ENCODE data around the gene MACROD2. TPM values are rescaled to one million over a fixed set of nuclear protein-coding genes. Genes with fewer than 3 reads are reported as not detected.
"Not testable (repeated sequence)": the region's sequence is repeated elsewhere in the genome, so short reads cannot be mapped to it uniquely, and the experiment has no call there.

Gene MACROD2
- total RNA-seq, 1 donor from 2014 or later: 6.7 TPM

- Mint-ChIP-seq H3K36me3 (no peaks in the 10 kb centered on the region), H3K4me3 (no peak overlapping the region), H3K27ac (no peak overlapping the region), H3K27me3 (no peaks in the 10 kb centered on the region), H3K4me1 (ENCODE audit: unreplicated experiment) (peaks cover 4% of the 10 kb centered on the region), H3K9me3 (peaks cover 3% of the 10 kb centered on the region)
- no peak for TF ChIP-seq CTCF (conservative IDR thresholded peaks at IDR 0.05)
- no peak for DNase-seq (ENCODE audit: extremely low spot score, unreplicated experiment)
These were observed 214.8 kb downstream of the MACROD2 start for GRCh38 chr20:14210146-14210545.

- Mint-ChIP-seq H3K9me3 (peaks cover 18% of the 10 kb centered on the region), H3K4me1 (ENCODE audit: unreplicated experiment) (peaks cover 4% of the 10 kb centered on the region), H3K36me3 (no peaks in the 10 kb centered on the region), H3K27ac (no peak overlapping the region), H3K27me3 (no peaks in the 10 kb centered on the region), H3K4me3 (no peak overlapping the region)
- DNase-seq (ENCODE audit: extremely low spot score, unreplicated experiment): no peak
- TF ChIP-seq CTCF (conservative IDR thresholded peaks at IDR 0.05): no peak
These were observed 218.7 kb downstream of the MACROD2 start for GRCh38 chr20:14214046-14214445.

DNA sequence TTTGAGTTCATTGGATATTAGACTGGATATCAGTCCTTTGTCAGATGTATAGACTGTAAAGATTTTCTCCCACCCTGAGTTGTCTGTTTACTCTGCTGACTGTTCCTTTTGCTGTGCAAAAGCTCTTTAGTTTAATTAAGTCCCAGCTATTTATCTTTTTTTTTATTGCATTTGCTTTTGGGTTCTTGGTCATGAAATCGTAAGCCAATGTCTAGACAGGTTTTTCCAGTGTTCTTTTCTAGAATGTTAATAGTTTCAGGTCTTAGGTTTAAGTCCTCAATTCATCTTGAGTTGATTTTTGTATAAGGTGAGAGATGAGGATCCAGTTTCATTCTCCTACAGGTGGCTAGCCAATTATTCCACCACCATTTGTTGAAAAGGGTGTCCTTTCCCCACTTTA lies 220.6 kb downstream of the MACROD2 start:
- not testable (repeated sequence) for DNase-seq (ENCODE audit: extremely low spot score, unreplicated experiment); H3K27ac Mint-ChIP-seq; H3K4me1 Mint-ChIP-seq (ENCODE audit: unreplicated experiment); H3K36me3 Mint-ChIP-seq; H3K4me3 Mint-ChIP-seq; H3K27me3 Mint-ChIP-seq
- peaks cover 18% of the 10 kb centered on the region for H3K9me3 Mint-ChIP-seq

DNA sequence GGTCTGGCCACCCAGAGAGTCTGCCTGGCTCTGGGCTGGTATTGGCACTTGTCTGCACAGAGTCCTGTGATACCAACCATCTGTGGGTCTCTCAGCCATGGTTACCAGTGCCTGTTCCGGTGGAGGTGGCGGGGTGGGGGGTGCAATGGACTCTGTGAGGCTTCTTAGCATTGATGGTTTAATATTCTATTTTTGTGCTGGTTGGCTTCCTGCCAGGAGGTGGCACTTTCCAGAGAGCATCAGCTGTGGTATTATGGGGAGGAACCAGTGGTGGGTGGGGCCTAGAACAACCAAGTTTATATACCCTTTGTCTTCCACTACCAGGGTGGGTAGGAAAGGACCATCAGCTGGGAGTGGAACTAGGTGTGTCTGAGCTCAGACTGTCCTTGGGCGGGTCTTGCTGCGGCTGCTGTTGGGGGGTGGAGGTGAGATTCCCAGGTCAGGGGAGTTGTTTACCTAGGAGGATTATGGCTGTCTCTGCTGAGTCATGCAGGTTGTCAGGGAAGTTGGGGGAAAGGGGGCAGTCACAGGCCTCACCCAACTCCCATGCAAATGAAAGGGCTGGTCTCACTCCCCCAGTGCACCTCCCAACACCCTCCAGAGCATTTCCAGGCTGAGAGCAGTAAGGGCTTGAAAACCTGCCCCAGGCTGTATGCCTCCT lies 224.6 kb downstream of the MACROD2 start:
- H3K27me3 Mint-ChIP-seq: no peaks in the 10 kb centered on the region
- no peak for TF ChIP-seq CTCF (conservative IDR thresholded peaks at IDR 0.05)
- DNase-seq (ENCODE audit: extremely low spot score, unreplicated experiment): no peak
- H3K36me3 Mint-ChIP-seq: no peaks in the 10 kb centered on the region
- H3K9me3 Mint-ChIP-seq: peaks cover 15% of the 10 kb centered on the region
- peaks cover 9% of the 10 kb centered on the region for H3K4me1 Mint-ChIP-seq (ENCODE audit: unreplicated experiment)
- no peak overlapping the region for H3K4me3 Mint-ChIP-seq
- peak overlapping the region; percentile 35 for H3K27ac Mint-ChIP-seq

DNA sequence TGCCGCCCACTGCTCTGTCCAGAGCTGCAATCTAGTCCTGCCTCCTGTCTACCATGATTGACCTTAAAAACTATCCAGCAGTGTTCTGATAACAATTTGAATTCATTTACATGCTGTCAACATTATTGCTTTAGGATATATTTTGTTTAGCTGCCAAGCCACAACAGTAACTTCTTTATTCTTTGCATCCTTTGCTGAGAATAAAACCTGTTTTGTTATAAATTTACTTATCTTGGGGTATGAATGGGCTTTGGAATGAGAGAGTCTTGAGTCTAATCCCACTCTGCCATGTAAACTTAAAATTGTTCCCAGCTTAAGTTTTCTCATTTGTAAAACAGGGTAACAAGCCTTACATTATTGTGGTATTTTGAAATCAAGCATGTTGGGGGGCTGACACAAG lies 225.7 kb downstream of the MACROD2 start:
- peaks cover 15% of the 10 kb centered on the region for H3K9me3 Mint-ChIP-seq
- H3K27ac Mint-ChIP-seq: no peak overlapping the region
- H3K36me3 Mint-ChIP-seq: no peaks in the 10 kb centered on the region
- no peak for TF ChIP-seq CTCF (conservative IDR thresholded peaks at IDR 0.05)
- H3K4me3 Mint-ChIP-seq: no peak overlapping the region
- no peaks in the 10 kb centered on the region for H3K27me3 Mint-ChIP-seq
- no peak for DNase-seq (ENCODE audit: extremely low spot score, unreplicated experiment)
- peaks cover 9% of the 10 kb centered on the region for H3K4me1 Mint-ChIP-seq (ENCODE audit: unreplicated experiment)

- Mint-ChIP-seq H3K27ac (no peak overlapping the region), H3K4me3 (no peak overlapping the region), H3K4me1 (ENCODE audit: unreplicated experiment) (peaks cover 9% of the 10 kb centered on the region), H3K27me3 (no peaks in the 10 kb centered on the region), H3K36me3 (no peaks in the 10 kb centered on the region), H3K9me3 (peaks cover under 1% of the 10 kb centered on the region)
- no peak for TF ChIP-seq CTCF (conservative IDR thresholded peaks at IDR 0.05)
- DNase-seq (ENCODE audit: extremely low spot score, unreplicated experiment): no peak
These were observed 228.5 kb downstream of the MACROD2 start for GRCh38 chr20:14223806-14224205.

DNA sequence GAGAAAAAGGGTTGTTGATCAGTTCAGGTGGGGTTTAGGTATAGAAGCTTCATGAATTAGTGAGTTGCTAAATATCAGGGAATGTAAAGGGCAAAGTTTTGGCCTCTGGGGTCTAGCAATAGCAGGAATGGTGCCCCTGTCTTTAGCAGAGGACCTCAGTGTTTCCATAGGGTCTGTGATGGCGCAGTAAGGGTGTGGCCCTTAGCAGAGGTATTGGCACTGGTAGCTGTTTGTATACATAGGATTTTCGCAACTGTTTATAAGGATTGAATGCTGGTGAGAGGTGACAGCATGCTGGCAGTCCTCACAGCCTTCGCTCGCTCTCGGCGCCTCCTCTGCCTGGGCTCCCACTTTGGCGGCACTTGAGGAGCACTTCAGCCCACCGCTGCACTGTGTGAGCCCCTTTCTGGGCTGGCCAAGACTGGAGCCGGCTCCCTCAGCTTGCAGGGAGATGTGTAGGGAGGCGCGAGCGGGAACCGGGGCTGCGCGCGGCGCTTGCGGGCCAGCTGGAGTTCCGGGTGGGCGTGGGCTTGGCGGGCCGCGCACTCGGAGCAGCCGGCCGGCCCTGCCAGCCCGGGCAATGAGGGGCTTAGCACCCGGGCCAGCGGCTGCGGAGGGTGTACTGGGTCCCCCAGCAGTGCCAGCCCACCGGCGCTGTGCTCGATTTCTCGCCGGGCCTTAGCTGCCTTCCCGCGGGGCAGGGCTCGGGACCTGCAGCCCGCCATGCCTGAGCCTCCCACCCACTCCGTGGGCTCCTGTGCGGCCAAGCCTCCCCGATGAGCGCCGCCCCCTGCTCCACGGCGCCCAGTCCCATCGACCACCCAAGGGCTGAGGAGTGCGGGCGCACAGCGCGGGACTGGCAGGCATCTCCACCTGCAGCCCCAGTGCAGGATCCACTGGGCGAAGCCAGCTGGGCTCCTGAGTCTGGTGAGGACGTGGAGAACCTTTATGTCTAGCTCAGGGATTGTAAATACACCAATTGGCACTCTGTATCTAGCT lies 231.0 kb downstream of the MACROD2 start:
- DNase-seq (ENCODE audit: extremely low spot score, unreplicated experiment); H3K36me3 Mint-ChIP-seq; H3K9me3 Mint-ChIP-seq; H3K4me1 Mint-ChIP-seq (ENCODE audit: unreplicated experiment); H3K27ac Mint-ChIP-seq; H3K4me3 Mint-ChIP-seq; H3K27me3 Mint-ChIP-seq: not testable (repeated sequence)
